HEK293 (cell line): Measurements from ENCODE around the gene ARPC1B.

Source experiments
- BCL11A ChIP-seq: fragments of 450-650 bp; formaldehyde crosslinking; IDR thresholded peaks from 2 replicates; pipeline ENCODE4 v1.5.1; 2016; ENCODE audit warnings: low read depth, missing biosample characterization, missing genetic modification characterization
- BCL11B ChIP-seq: fragments of 450-650 bp; formaldehyde crosslinking; IDR thresholded peaks from 2 replicates; pipeline ENCODE4 v1.5.1; 2016; ENCODE audit warnings: low read depth, missing biosample characterization, missing genetic modification characterization
- GLI2 ChIP-seq: fragments of 450-650 bp; formaldehyde crosslinking; IDR thresholded peaks from 2 replicates; pipeline ENCODE4; 2017; ENCODE audit warnings: missing biosample characterization, missing genetic modification characterization, low read depth, borderline replicate concordance
- INSM2 ChIP-seq: fragments of 450-650 bp; formaldehyde crosslinking; IDR thresholded peaks from 2 replicates; pipeline ENCODE4 v1.5.1; 2016; ENCODE audit warnings: missing biosample characterization, missing genetic modification characterization
- TCF7L2 ChIP-seq: IDR thresholded peaks from 2 replicates; pipeline ENCODE4 v1.6.1; 2011; ENCODE audit warnings: low read depth, mild to moderate bottlenecking, inconsistent platforms, low read length, moderate library complexity, borderline replicate concordance
- YY2 ChIP-seq: fragments of 450-650 bp; formaldehyde crosslinking; IDR thresholded peaks from 2 replicates; pipeline ENCODE4 v1.5.1; 2016; ENCODE audit warnings: missing biosample characterization, missing genetic modification characterization
- ZBTB17 ChIP-seq: fragments of 450-650 bp; formaldehyde crosslinking; IDR thresholded peaks from 2 replicates; pipeline ENCODE4 v1.5.1; 2016; ENCODE audit warnings: missing biosample characterization, missing genetic modification characterization
- ZNF121 ChIP-seq: fragments of 450-650 bp; formaldehyde crosslinking; IDR thresholded peaks from 2 replicates; pipeline ENCODE4 v1.5.1; 2016; ENCODE audit warnings: missing biosample characterization, missing genetic modification characterization
- ZNF202 ChIP-seq: fragments of 450-650 bp; formaldehyde crosslinking; IDR thresholded peaks from 2 replicates; pipeline ENCODE4 v1.5.1; 2016; ENCODE audit warnings: missing biosample characterization, missing genetic modification characterization, borderline replicate concordance
- ZNF223 ChIP-seq: fragments of 450-650 bp; formaldehyde crosslinking; IDR thresholded peaks from 2 replicates; pipeline ENCODE4 v1.5.1; 2016; ENCODE audit warnings: missing biosample characterization, missing genetic modification characterization
- ZNF488 ChIP-seq: fragments of 450-650 bp; formaldehyde crosslinking; IDR thresholded peaks from 2 replicates; pipeline ENCODE4 v1.5.1; 2016; ENCODE audit warnings: missing biosample characterization, missing genetic modification characterization
- ZNF501 ChIP-seq: fragments of 450-650 bp; formaldehyde crosslinking; IDR thresholded peaks from 2 replicates; pipeline ENCODE4 v1.5.1; 2016; ENCODE audit warnings: missing biosample characterization, missing genetic modification characterization
- ZNF513 ChIP-seq: fragments of 450-650 bp; IDR thresholded peaks from 2 replicates; pipeline ENCODE4 v1.5.1; 2018; ENCODE audit warnings: missing biosample characterization, missing genetic modification characterization
- ZNF521 ChIP-seq: fragments of 450-650 bp; formaldehyde crosslinking; IDR thresholded peaks from 2 replicates; pipeline ENCODE4 v1.5.1; 2017; ENCODE audit warnings: missing biosample characterization, mild to moderate bottlenecking, missing genetic modification characterization
- ZNF747 ChIP-seq: fragments of 450-650 bp; formaldehyde crosslinking; IDR thresholded peaks from 2 replicates; pipeline ENCODE4 v1.5.1; 2016; ENCODE audit warnings: missing biosample characterization, missing genetic modification characterization
- TF ChIP-seq, protein P1 (sequence below): fragments of 450-650 bp; formaldehyde crosslinking; IDR thresholded peaks from 2 replicates; pipeline ENCODE4 v1.5.1; 2017; ENCODE audit warnings: missing biosample characterization, missing genetic modification characterization
- TF ChIP-seq, protein P2 (sequence below): fragments of 450-650 bp; formaldehyde crosslinking; IDR thresholded peaks from 2 replicates; pipeline ENCODE4 v1.5.1; 2016; ENCODE audit warnings: missing biosample characterization, missing genetic modification characterization
- TF ChIP-seq, protein P3 (sequence below): fragments of 450-650 bp; formaldehyde crosslinking; IDR thresholded peaks from 2 replicates; pipeline ENCODE4 v1.5.1; 2016; ENCODE audit warnings: missing biosample characterization, missing genetic modification characterization
- TF ChIP-seq, protein P4 (sequence below): fragments of 450-650 bp; formaldehyde crosslinking; IDR thresholded peaks from 2 replicates; pipeline ENCODE4 v1.5.1; 2016; ENCODE audit warnings: missing biosample characterization, missing genetic modification characterization
- TF ChIP-seq, protein P5 (sequence below): fragments of 450-650 bp; IDR thresholded peaks from 2 replicates; pipeline ENCODE4 v1.5.1; 2018; ENCODE audit warnings: missing biosample characterization, mild to moderate bottlenecking, missing genetic modification characterization

Gene ARPC1B

GRCh38 chr7:99408379-99409191 is 34.1 kb downstream of the ARPC1B start, which contains the start of the genes BUD31 and PDAP1 (continued):
- TF ChIP-seq, protein P1, sequence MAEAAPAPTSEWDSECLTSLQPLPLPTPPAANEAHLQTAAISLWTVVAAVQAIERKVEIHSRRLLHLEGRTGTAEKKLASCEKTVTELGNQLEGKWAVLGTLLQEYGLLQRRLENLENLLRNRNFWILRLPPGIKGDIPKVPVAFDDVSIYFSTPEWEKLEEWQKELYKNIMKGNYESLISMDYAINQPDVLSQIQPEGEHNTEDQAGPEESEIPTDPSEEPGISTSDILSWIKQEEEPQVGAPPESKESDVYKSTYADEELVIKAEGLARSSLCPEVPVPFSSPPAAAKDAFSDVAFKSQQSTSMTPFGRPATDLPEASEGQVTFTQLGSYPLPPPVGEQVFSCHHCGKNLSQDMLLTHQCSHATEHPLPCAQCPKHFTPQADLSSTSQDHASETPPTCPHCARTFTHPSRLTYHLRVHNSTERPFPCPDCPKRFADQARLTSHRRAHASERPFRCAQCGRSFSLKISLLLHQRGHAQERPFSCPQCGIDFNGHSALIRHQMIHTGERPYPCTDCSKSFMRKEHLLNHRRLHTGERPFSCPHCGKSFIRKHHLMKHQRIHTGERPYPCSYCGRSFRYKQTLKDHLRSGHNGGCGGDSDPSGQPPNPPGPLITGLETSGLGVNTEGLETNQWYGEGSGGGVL (tag by site-specific recombination): no peak
- TF ChIP-seq GLI2 (no peak), BCL11B (tag by site-specific recombination) (peak; percentile 90), ZNF488 (tag by site-specific recombination) (no peak), ZNF513 (tag by site-specific recombination) (peak; percentile 57; the same call in 1 of the 2 replicates), BCL11A (tag by site-specific recombination) (no peak), ZNF223 (tag by site-specific recombination) (no peak), ZNF747 (tag by site-specific recombination) (no peak), INSM2 (tag by site-specific recombination) (peak; percentile 42; the same call in 1 of the 2 replicates), ZNF501 (tag by site-specific recombination) (peak; percentile 92), ZNF202 (tag by site-specific recombination) (no peak), ZNF121 (tag by site-specific recombination) (no peak), YY2 (peak; percentile 86), TCF7L2 (no peak), ZBTB17 (tag by site-specific recombination) (peak; percentile 92), ZNF521 (tag by site-specific recombination) (no peak)
- TF ChIP-seq, protein P2, sequence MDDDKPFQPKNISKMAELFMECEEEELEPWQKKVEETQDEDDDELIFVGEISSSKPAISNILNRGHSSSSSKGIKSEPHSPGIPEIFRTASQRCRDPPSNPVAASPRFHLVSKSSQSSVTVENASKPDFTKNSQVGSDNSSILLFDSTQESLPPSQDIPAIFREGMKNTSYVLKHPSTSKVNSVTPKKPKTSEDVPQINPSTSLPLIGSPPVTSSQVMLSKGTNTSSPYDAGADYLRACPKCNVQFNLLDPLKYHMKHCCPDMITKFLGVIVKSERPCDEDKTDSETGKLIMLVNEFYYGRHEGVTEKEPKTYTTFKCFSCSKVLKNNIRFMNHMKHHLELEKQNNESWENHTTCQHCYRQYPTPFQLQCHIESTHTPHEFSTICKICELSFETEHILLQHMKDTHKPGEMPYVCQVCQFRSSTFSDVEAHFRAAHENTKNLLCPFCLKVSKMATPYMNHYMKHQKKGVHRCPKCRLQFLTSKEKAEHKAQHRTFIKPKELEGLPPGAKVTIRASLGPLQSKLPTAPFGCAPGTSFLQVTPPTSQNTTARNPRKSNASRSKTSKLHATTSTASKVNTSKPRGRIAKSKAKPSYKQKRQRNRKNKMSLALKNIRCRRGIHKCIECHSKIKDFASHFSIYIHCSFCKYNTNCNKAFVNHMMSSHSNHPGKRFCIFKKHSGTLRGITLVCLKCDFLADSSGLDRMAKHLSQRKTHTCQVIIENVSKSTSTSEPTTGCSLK (tag by site-specific recombination): no peak
- TF ChIP-seq, protein P3, sequence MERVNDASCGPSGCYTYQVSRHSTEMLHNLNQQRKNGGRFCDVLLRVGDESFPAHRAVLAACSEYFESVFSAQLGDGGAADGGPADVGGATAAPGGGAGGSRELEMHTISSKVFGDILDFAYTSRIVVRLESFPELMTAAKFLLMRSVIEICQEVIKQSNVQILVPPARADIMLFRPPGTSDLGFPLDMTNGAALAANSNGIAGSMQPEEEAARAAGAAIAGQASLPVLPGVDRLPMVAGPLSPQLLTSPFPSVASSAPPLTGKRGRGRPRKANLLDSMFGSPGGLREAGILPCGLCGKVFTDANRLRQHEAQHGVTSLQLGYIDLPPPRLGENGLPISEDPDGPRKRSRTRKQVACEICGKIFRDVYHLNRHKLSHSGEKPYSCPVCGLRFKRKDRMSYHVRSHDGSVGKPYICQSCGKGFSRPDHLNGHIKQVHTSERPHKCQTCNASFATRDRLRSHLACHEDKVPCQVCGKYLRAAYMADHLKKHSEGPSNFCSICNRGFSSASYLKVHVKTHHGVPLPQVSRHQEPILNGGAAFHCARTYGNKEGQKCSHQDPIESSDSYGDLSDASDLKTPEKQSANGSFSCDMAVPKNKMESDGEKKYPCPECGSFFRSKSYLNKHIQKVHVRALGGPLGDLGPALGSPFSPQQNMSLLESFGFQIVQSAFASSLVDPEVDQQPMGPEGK (tag by site-specific recombination): peak; percentile 15; the same call in 1 of the 2 replicates
- TF ChIP-seq, protein P4, sequence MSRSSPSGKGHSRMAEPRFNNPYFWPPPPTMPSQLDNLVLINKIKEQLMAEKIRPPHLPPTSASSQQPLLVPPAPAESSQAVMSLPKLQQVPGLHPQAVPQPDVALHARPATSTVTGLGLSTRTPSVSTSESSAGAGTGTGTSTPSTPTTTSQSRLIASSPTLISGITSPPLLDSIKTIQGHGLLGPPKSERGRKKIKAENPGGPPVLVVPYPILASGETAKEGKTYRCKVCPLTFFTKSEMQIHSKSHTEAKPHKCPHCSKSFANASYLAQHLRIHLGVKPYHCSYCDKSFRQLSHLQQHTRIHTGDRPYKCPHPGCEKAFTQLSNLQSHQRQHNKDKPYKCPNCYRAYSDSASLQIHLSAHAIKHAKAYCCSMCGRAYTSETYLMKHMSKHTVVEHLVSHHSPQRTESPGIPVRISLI (tag by site-specific recombination): no peak
- TF ChIP-seq, protein P5, sequence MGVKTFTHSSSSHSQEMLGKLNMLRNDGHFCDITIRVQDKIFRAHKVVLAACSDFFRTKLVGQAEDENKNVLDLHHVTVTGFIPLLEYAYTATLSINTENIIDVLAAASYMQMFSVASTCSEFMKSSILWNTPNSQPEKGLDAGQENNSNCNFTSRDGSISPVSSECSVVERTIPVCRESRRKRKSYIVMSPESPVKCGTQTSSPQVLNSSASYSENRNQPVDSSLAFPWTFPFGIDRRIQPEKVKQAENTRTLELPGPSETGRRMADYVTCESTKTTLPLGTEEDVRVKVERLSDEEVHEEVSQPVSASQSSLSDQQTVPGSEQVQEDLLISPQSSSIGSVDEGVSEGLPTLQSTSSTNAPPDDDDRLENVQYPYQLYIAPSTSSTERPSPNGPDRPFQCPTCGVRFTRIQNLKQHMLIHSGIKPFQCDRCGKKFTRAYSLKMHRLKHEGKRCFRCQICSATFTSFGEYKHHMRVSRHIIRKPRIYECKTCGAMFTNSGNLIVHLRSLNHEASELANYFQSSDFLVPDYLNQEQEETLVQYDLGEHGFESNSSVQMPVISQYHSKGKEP: peak; percentile 12; the same call in 1 of the 2 replicates
